GM20431 (cell line): Measurements from ENCODE around the gene PLEKHA6.

ENCODE experiments used
- in situ Hi-C: fragments of 300-500 bp; cut with MseI, MboI; formaldehyde crosslinking; loops from one replicate; pipeline ENCODE4 v1.15.0; 2020; ENCODE audit warnings: low sequenced_read_pairs; ENCODE audit not compliant: unreplicated experiment

PLEKHA6 gene

GRCh38 chr1:204359474-204360255 lies at the start of gene PLEKHA6:
Gene PLEKHA6, minus strand, starts transcription at chr1:204359929. Its CDS starts 86,202 bp downstream, at chr1:204273727.
- in situ Hi-C loops: loop anchor here (10.0 kb wide), 1 partner anchor 195 kb away; the partner anchor contains the start of gene REN

GRCh38 chr1:204409123-204409522 lies 49.4 kb upstream of the PLEKHA6 start:
- in situ Hi-C loops: no loop called here

- in situ Hi-C loops: no loop called here
Measured at GRCh38 chr1:204408602-204409001, 48.9 kb upstream of the PLEKHA6 start.

GRCh38 chr1:204408074-204408507 lies 48.4 kb upstream of the PLEKHA6 start:
- in situ Hi-C loops: no loop called here

- in situ Hi-C loops: no loop called here
Measured at GRCh38 chr1:204407295-204407971, 47.7 kb upstream of the PLEKHA6 start.

- in situ Hi-C loops: no loop called here
Measured at GRCh38 chr1:204406621-204407020, 46.9 kb upstream of the PLEKHA6 start.

GRCh38 chr1:204405988-204406387 lies 46.3 kb upstream of the PLEKHA6 start:
- in situ Hi-C loops: no loop called here

GRCh38 chr1:204404629-204405028 lies 44.9 kb upstream of the PLEKHA6 start:
- in situ Hi-C loops: no loop called here

- in situ Hi-C loops: no loop called here
Measured at GRCh38 chr1:204402391-204402790, 42.7 kb upstream of the PLEKHA6 start.

- in situ Hi-C loops: no loop called here
Measured at GRCh38 chr1:204401730-204402129, 42.0 kb upstream of the PLEKHA6 start.

GRCh38 chr1:204400882-204401510 lies 41.3 kb upstream of the PLEKHA6 start:
- in situ Hi-C loops: no loop called here

GRCh38 chr1:204398197-204399125 lies 38.7 kb upstream of the PLEKHA6 start:
- in situ Hi-C loops: no loop called here

- in situ Hi-C loops: no loop called here
Measured at GRCh38 chr1:204396015-204396583, 36.4 kb upstream of the PLEKHA6 start.

GRCh38 chr1:204391629-204392028 lies 31.9 kb upstream of the PLEKHA6 start:
- in situ Hi-C loops: no loop called here

GRCh38 chr1:204390751-204391466 lies 31.2 kb upstream of the PLEKHA6 start:
- in situ Hi-C loops: no loop called here

GRCh38 chr1:204385727-204386126 lies 26.0 kb upstream of the PLEKHA6 start:
- in situ Hi-C loops: no loop called here

- in situ Hi-C loops: no loop called here
Measured at GRCh38 chr1:204384636-204385352, 25.1 kb upstream of the PLEKHA6 start.

- in situ Hi-C loops: no loop called here
Measured at GRCh38 chr1:204383163-204383904, 23.6 kb upstream of the PLEKHA6 start.
